Lung (tissue), 12 donors: Measurements from ENCODE around the gene REEP3. TPM values are rescaled to one million over a fixed set of nuclear protein-coding genes. Genes with fewer than 3 reads are reported as not detected.

Source experiments
- ATAC-seq: fragments of 200-7000 bp; cut with Tn5 transposase; one replicate; pipeline ENCODE4 v1.9.1; 2020; ENCODE audit warnings: moderate number of reproducible peaks; ENCODE audit not compliant: insufficient read depth, low FRiP score
- DNase-seq, 3 donors: peaks; one replicate each; pipeline ENCODE4 v3.0.0-alpha.2; 2013 to 2017
- H3K27ac ChIP-seq, 2 donors: one replicate each; pipeline ENCODE4 v1.5.1; 2013; ENCODE audit warnings: mild to moderate bottlenecking in 2 of 2, moderate library complexity in 2 of 2, control low read depth in 1 of 2, inconsistent platforms in 1 of 2, low read depth in 1 of 2, low read length in 1 of 2
- H3K27me3 ChIP-seq, 3 donors: one replicate each; pipeline ENCODE4 v1.5.1; 2013; ENCODE audit warnings: low read length in 2 of 3; ENCODE audit not compliant: control insufficient read depth in 3 of 3, insufficient read depth in 3 of 3
- H3K36me3 ChIP-seq, 4 donors: one replicate each; pipeline ENCODE4 v1.5.1; 2013; ENCODE audit warnings: low read length in 4 of 4, mild to moderate bottlenecking in 1 of 4, moderate library complexity in 1 of 4; ENCODE audit not compliant: control insufficient read depth in 4 of 4, insufficient read depth in 4 of 4
- H3K4me1 ChIP-seq, 5 donors: one replicate each; pipeline ENCODE4 v1.5.1; 2013; ENCODE audit warnings: low read length in 5 of 5, mild to moderate bottlenecking in 2 of 5, moderate library complexity in 1 of 5; ENCODE audit not compliant: control insufficient read depth in 5 of 5, insufficient read depth in 5 of 5
- H3K4me3 ChIP-seq: one replicate; pipeline ENCODE4 v1.5.1; 2013; ENCODE audit warnings: mild to moderate bottlenecking, control low read depth, moderate library complexity
- H3K9ac ChIP-seq, 2 donors: one replicate each; pipeline ENCODE4 v1.5.1; 2013; ENCODE audit warnings: low read length in 2 of 2, control low read depth in 1 of 2; ENCODE audit not compliant: insufficient read depth in 1 of 2
- H3K9me3 ChIP-seq, 4 donors: one replicate each; pipeline ENCODE4 v1.5.1; 2013; ENCODE audit warnings: low read length in 3 of 4, mild to moderate bottlenecking in 1 of 4, moderate library complexity in 1 of 4; ENCODE audit not compliant: control insufficient read depth in 4 of 4, insufficient read depth in 3 of 4
- CTCF ChIP-seq: IDR thresholded peaks from 2 replicates; pipeline ENCODE4 v1.5.1; 2012; ENCODE audit warnings: mild to moderate bottlenecking; ENCODE audit errors: control extremely low read depth, extremely low read depth
- WGBS, 2 donors: extraction: QIAGEN DNeasy Blood & Tissue Kit; methylation state at CpG; one replicate each; pipeline ENCODE4 v1.1.7; 2013; 5-methylcytosine and 5-hydroxymethylcytosine counted together
- polyA plus RNA-seq, 2 donors: library from polyadenylated mRNA; stranded (reverse); fragments of 200-250 nt; gene quantifications; one replicate each; pipeline ENCODE4 v1.2.1, GENCODE V29; 2013
- total RNA-seq, 2 donors: library from RNA; depleted of rRNA in 1 of 2; stranded (reverse); fragments of >200 nt in 1 of 2; gene quantifications; one replicate each; pipeline ENCODE4 v1.2.1, GENCODE V29; 2014 to 2021
- donor health status: control.
- donor health status: control.
- donor health status: Bipolar disorder and iron deficiency.
- donor health status: healthy.
- donor health status: DM: yes; HTN: yes; CAD: no.

Gene REEP3
- total and polyA plus RNA-seq, 4 donors = 11.5 to 45.9 (median 24.5) TPM

DNA sequence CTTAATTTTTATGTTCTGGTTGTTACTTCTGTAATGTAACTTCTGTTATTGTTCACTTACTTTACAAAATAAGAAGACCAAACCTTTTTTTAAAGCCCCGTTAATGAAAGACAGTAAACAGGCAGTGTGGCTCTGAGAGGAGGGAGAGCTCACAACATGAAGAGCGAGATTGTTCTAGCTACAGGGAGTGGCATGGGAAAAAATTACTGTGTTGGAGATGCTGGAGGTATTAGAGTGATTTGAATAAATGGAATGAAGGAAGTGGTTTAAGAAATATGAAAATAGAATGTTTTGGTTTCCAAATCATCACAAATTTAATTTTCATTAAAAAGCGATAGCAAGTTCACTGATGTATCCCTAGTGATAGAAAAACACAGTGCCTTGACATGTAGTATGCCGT lies 31.8 kb downstream of the REEP3 start:
- ATAC-seq = no peak
- WGBS, 2 donors = 91% methylated on average over 4 of the region's 4 CpGs
- Histone ChIP-seq H3K27ac (peak overlapping the region in 1 of 2 donors; percentile 16), H3K9me3 (no peaks in the 10 kb centered on the region), H3K9ac (no peak overlapping the region), H3K4me1 (peaks cover 0 to 11% (median 0%) of the 10 kb centered on the region in 5 donors), H3K4me3 (no peak overlapping the region), H3K27me3 (no peaks in the 10 kb centered on the region), H3K36me3 (no peaks in the 10 kb centered on the region)
- TF ChIP-seq CTCF = no peak
- DNase-seq = no peak

- no peak overlapping the region for H3K9ac ChIP-seq
- ATAC-seq = no peak
Observed at GRCh38 chr10:63553473-63553872, 32.3 kb downstream of the REEP3 start.

GRCh38 chr10:63554657-63555056 lies 33.5 kb downstream of the REEP3 start:
- H3K9ac ChIP-seq = no peak overlapping the region
- 64 to 74% methylated on average over 2 of the region's 2 CpGs for WGBS, 2 donors
- H3K27ac ChIP-seq = no peak overlapping the region
- no peak for TF ChIP-seq CTCF
- no peaks in the 10 kb centered on the region for H3K27me3 ChIP-seq
- ATAC-seq (no peak), DNase-seq (no peak)
- H3K4me3 ChIP-seq = no peak overlapping the region
- peaks cover 0 to 9% (median 0%) of the 10 kb centered on the region in 5 donors for H3K4me1 ChIP-seq
- no peaks in the 10 kb centered on the region for H3K9me3 ChIP-seq
- H3K36me3 ChIP-seq = no peaks in the 10 kb centered on the region

More at GRCh38 chr10:63553473-63553872, 32.3 kb downstream of the REEP3 start:
- Histone ChIP-seq H3K36me3 (no peaks in the 10 kb centered on the region), H3K9me3 (no peaks in the 10 kb centered on the region), H3K4me1 (peaks cover 0 to 11% (median 0%) of the 10 kb centered on the region in 5 donors), H3K27me3 (no peaks in the 10 kb centered on the region), H3K27ac (peak overlapping the region in 1 of 2 donors; percentile 16), H3K4me3 (no peak overlapping the region)
- no peak for DNase-seq
- 76 to 90% methylated on average over 6 of the region's 6 CpGs for WGBS, 2 donors
- no peak for TF ChIP-seq CTCF

DNA sequence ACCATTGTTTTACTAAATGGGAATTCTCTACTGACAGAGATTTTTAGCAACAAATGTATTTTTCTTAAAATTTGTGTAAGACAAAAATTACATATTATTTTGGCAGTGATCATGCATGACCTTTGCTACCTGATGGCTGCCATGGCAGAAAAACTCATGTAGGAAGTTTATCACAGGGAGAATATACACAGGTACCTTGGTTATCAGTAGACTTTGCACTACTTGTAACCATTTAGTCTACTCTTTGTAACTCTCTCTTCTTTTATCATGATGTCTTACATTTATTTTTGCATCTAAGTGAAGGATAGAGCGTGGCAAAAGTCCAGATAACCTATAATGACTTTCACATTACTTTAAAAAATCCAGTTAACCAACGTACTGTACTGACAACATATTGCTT lies 34.1 kb downstream of the REEP3 start:
- no peaks in the 10 kb centered on the region for H3K9me3 ChIP-seq
- no peaks in the 10 kb centered on the region for H3K36me3 ChIP-seq
- H3K4me1 ChIP-seq = peaks cover 0 to 4% (median 0%) of the 10 kb centered on the region in 5 donors
- 78 to 79% methylated on average over 2 of the region's 2 CpGs for WGBS, 2 donors
- no peak for TF ChIP-seq CTCF
- no peaks in the 10 kb centered on the region for H3K27me3 ChIP-seq
- no peak overlapping the region for H3K4me3 ChIP-seq
- ATAC-seq (no peak), DNase-seq (no peak)
- no peak overlapping the region for H3K27ac ChIP-seq
- H3K9ac ChIP-seq = no peak overlapping the region
